A673 (cell line): ENCODE results near the gene KRT6C. TPM values are rescaled to one million over a fixed set of nuclear protein-coding genes. Genes with fewer than 3 reads are reported as not detected.

Experiments
- BruUV-seq: library from RNA; stranded (reverse); fragments of 400-500 nt; replicated peaks from 2 replicates; lab custom pipeline; 2021; lab: Mats Ljungman, UMichigan
- CTCF ChIA-PET: fragments of 300-600 bp; sonication (Branson Sonifier 250); formaldehyde crosslinking; loops from one replicate; lab custom pipeline; 2022; ENCODE audit warnings: antibody characterized with exemption; lab: Charles Lee
- POLR2A ChIA-PET: fragments of 300-600 bp; sonication (Branson Sonifier 250); formaldehyde crosslinking; loops from one replicate; lab custom pipeline; 2022; ENCODE audit warnings: antibody characterized with exemption; ENCODE audit not compliant: low non-redundant PET; lab: Charles Lee
- DNase-seq: peaks from one replicate; pipeline ENCODE4 v3.0.0-alpha.2; 2015; ENCODE audit warnings: low spot score
- H3K27ac ChIP-seq: fragments of 200-600 bp; sonication (generic); 2 replicates; pipeline ENCODE4 v1.5.1; 2016; ENCODE audit warnings: mixed run types, low read depth, mild to moderate bottlenecking, mixed read lengths, antibody characterized with exemption, low read length; ENCODE audit not compliant: poor library complexity, severe bottlenecking
- H3K27me3 ChIP-seq: fragments of 200-600 bp; sonication (generic); replicated peaks from 2 replicates; pipeline ENCODE4 v1.6.1; 2017; ENCODE audit warnings: mixed run types, low read depth, mild to moderate bottlenecking, mixed read lengths, antibody characterized with exemption, low read length; ENCODE audit not compliant: insufficient read depth, poor library complexity
- H3K36me3 ChIP-seq: fragments of 200-600 bp; sonication (generic); 2 replicates; pipeline ENCODE4 v1.6.1; 2016; ENCODE audit warnings: mixed run types, mild to moderate bottlenecking, mixed read lengths, antibody characterized with exemption, low read length; ENCODE audit not compliant: insufficient read depth, poor library complexity, severe bottlenecking
- H3K4me1 ChIP-seq: fragments of 200-600 bp; sonication (generic); 2 replicates; pipeline ENCODE4 v1.6.1; 2017; ENCODE audit warnings: mixed run types, mild to moderate bottlenecking, mixed read lengths, antibody characterized with exemption, low read length; ENCODE audit not compliant: insufficient read depth, poor library complexity, severe bottlenecking
- H3K4me3 ChIP-seq: fragments of 200-600 bp; sonication (generic); 2 replicates; pipeline ENCODE4 v1.5.1; 2016; ENCODE audit warnings: low read depth, mixed run types, mild to moderate bottlenecking, mixed read lengths, low read length; ENCODE audit not compliant: poor library complexity, severe bottlenecking
- H3K9me3 ChIP-seq: fragments of 200-600 bp; sonication (generic); 2 replicates; pipeline ENCODE4 v1.6.1; 2016; ENCODE audit warnings: mixed run types, low read depth, mild to moderate bottlenecking, mixed read lengths, antibody characterized with exemption, low read length; ENCODE audit not compliant: poor library complexity, severe bottlenecking
- EZH2 ChIP-seq: fragments of 200-600 bp; sonication (generic); IDR thresholded peaks from 2 replicates; pipeline ENCODE4 v1.6.1; 2017; ENCODE audit warnings: borderline replicate concordance, low read depth, mild to moderate bottlenecking, mixed read lengths, antibody characterized with exemption, low read length; ENCODE audit not compliant: poor library complexity, severe bottlenecking
- intact Hi-C: fragments of 100-400 bp; cut with micrococcal nuclease; formaldehyde crosslinking; loops from one replicate; pipeline ENCODE4 v1.10.0; 2022; ENCODE audit not compliant: unreplicated experiment
- total RNA-seq: library from RNA; stranded (reverse); gene quantifications from 2 replicates; pipeline ENCODE4 v1.2.3, GENCODE V29; 2021
- TF ChIP-seq, protein P1 (sequence below): fragments of 300-800, 200-600 bp; sonication (generic); conservative IDR thresholded peaks from 2 replicates; pipeline ENCODE4 v1.5.1; 2017; ENCODE audit warnings: low read depth, mild to moderate bottlenecking, antibody characterized with exemption, low read length, moderate library complexity, mixed read lengths

KRT6C gene
- total RNA-seq, 1 experiment from 2014 or later: not detected

GRCh38 chr12:52498946-52499345 is 25.3 kb upstream of the KRT6C start:
- ChIA-PET POLR2A (no interaction called here), CTCF (no interaction called here)
- peak; percentile 32 for DNase-seq
- H3K27ac ChIP-seq: no peak overlapping the region
- no peaks in the 10 kb centered on the region for H3K27me3 ChIP-seq
- no peak for TF ChIP-seq EZH2
- TF ChIP-seq, protein P1, sequence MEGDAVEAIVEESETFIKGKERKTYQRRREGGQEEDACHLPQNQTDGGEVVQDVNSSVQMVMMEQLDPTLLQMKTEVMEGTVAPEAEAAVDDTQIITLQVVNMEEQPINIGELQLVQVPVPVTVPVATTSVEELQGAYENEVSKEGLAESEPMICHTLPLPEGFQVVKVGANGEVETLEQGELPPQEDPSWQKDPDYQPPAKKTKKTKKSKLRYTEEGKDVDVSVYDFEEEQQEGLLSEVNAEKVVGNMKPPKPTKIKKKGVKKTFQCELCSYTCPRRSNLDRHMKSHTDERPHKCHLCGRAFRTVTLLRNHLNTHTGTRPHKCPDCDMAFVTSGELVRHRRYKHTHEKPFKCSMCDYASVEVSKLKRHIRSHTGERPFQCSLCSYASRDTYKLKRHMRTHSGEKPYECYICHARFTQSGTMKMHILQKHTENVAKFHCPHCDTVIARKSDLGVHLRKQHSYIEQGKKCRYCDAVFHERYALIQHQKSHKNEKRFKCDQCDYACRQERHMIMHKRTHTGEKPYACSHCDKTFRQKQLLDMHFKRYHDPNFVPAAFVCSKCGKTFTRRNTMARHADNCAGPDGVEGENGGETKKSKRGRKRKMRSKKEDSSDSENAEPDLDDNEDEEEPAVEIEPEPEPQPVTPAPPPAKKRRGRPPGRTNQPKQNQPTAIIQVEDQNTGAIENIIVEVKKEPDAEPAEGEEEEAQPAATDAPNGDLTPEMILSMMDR: no peak
- no peaks in the 10 kb centered on the region for H3K9me3 ChIP-seq
- no peak overlapping the region for H3K4me3 ChIP-seq
- intact Hi-C loops: no loop called here
- BruUV-seq: no TSS peak
- peaks cover 12% of the 10 kb centered on the region for H3K4me1 ChIP-seq
- no peaks in the 10 kb centered on the region for H3K36me3 ChIP-seq

DNA sequence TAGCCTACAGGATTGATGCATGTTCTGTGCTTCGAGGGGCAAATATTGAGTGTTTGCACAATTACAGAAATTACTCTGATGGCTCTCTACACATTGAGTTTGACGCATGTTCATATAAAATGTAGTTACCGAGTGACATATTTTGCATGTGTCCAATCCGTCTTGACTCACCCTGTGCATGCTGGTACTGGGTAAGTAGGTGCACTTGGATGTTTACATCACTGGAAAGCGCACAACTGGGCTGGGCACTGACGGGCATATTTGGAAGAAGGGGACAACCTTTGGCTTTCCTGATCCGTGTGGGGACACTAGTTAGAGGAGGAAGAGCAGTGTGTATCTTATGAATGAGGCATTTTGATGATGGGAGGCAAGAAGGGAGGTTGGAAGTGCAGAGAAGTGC is 24.4 kb upstream of the KRT6C start:
- no peak for TF ChIP-seq EZH2
- TF ChIP-seq, protein P1: no peak
- ChIA-PET POLR2A (no interaction called here), CTCF (no interaction called here)
- no peak for DNase-seq
- Histone ChIP-seq H3K9me3 (no peaks in the 10 kb centered on the region), H3K36me3 (no peaks in the 10 kb centered on the region), H3K27ac (no peak overlapping the region), H3K4me3 (no peak overlapping the region), H3K4me1 (peaks cover 12% of the 10 kb centered on the region), H3K27me3 (no peaks in the 10 kb centered on the region)
- intact Hi-C loops: no loop called here
- no TSS peak for BruUV-seq

DNA sequence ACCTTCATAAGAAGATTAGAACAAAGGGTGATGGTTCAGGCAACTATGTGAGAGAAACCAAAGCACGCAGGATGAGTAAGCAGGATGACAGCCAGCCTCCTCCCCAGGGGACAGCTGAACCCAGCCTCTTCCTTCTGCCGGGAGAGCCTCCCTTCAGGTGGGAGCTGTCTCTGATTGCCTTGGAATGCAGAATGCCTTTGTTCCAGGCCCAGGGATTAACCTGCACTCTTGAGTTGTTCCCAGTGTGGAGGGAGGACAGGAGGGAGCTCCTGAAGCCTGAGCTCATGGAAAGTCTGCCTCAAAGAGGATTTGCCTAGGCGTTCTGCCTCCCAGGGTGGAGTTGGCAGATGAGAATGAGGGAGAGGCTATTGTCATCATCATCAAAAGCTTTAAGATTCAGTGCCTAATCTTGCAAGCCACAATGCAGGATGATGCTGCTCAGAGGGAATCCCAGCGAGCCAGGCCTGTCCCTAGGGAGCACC is 23.0 kb upstream of the KRT6C start:
- BruUV-seq: no TSS peak
- ChIA-PET CTCF (no interaction called here), POLR2A (no interaction called here)
- TF ChIP-seq EZH2: no peak
- TF ChIP-seq, protein P1: no peak
- H3K4me3 ChIP-seq: no peak overlapping the region
- H3K27ac ChIP-seq: no peak overlapping the region
- H3K27me3 ChIP-seq: peaks cover 8% of the 10 kb centered on the region
- intact Hi-C loops: no loop called here
- peak; percentile 32 for DNase-seq
- H3K36me3 ChIP-seq: no peaks in the 10 kb centered on the region
- peaks cover 12% of the 10 kb centered on the region for H3K4me1 ChIP-seq
- H3K9me3 ChIP-seq: no peaks in the 10 kb centered on the region
